ENCODE data around the gene ETNPPL. TPM values are rescaled to one million over a fixed set of nuclear protein-coding genes. Genes with fewer than 3 reads are reported as not detected.

Gene ETNPPL
- total and polyA plus RNA-seq, 8 donors: 0.25 TPM; not detected in 7

DNA sequence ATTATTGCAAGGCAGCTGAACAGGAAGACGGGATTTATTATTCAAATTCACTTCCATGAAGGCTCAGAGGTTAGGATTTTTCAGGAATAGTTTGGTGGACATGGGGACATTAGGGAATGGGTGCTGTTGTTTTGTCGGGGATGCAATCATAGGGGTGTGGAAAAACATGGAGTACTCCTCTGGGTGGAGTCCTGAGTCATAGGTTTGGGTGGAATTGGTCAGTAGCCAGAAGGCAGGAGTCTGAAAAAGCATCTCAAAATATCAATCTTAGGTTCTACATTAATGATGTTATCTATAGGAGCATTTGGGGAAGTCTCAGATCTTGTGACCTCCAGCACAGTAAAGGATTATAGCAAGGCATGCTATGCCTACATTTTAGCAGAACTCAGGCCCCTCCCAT lies 14.5 kb upstream of the ETNPPL start:
- Histone ChIP-seq H3K27ac (no peak overlapping the region), H3K36me3 (no peaks in the 10 kb centered on the region), H3K4me3 (no peak overlapping the region), H3K4me1 (peaks cover 0 to 9% (median 0%) of the 10 kb centered on the region in 3 donors), H3K9me3 (no peaks in the 10 kb centered on the region), H3K27me3 (no peaks in the 10 kb centered on the region)
- 88 to 89% methylated on average over 2 of the region's 2 CpGs for WGBS, 2 donors
- FAIRE-seq (no peak), DNase-seq (no peak), ATAC-seq (no peak)
- TF ChIP-seq, protein P1, sequence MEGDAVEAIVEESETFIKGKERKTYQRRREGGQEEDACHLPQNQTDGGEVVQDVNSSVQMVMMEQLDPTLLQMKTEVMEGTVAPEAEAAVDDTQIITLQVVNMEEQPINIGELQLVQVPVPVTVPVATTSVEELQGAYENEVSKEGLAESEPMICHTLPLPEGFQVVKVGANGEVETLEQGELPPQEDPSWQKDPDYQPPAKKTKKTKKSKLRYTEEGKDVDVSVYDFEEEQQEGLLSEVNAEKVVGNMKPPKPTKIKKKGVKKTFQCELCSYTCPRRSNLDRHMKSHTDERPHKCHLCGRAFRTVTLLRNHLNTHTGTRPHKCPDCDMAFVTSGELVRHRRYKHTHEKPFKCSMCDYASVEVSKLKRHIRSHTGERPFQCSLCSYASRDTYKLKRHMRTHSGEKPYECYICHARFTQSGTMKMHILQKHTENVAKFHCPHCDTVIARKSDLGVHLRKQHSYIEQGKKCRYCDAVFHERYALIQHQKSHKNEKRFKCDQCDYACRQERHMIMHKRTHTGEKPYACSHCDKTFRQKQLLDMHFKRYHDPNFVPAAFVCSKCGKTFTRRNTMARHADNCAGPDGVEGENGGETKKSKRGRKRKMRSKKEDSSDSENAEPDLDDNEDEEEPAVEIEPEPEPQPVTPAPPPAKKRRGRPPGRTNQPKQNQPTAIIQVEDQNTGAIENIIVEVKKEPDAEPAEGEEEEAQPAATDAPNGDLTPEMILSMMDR (IDR thresholded peaks at IDR 0.05): no peak
- intact Hi-C loops (cut with DNase I): no loop called here

DNA sequence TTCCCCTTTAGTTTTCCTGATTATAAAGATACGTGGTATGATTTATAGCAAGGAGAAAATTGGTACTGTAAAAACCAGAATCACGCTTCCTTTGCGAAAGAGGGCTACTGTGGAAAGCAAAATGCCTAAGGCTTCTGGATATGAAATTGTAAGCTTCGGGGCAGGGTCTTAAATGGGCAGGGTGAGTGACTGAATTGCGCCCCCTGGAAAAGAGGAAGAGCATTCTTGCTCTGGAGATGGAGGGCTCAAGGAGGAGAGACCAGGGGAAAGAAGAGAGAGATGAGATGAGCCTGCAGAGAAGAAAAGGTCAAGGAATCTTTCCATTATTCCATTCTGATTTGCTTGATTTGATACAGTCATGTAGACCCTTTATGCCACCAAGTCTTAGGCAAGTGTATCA lies 13.1 kb upstream of the ETNPPL start:
- no peaks in the 10 kb centered on the region for H3K9me3 ChIP-seq
- no peak overlapping the region for H3K27ac ChIP-seq
- no peaks in the 10 kb centered on the region for H3K27me3 ChIP-seq
- H3K4me3 ChIP-seq: no peak overlapping the region
- FAIRE-seq (no peak), DNase-seq (no peak), ATAC-seq (no peak)
- TF ChIP-seq, protein P1 (IDR thresholded peaks at IDR 0.05): no peak
- H3K36me3 ChIP-seq: no peaks in the 10 kb centered on the region
- intact Hi-C loops (cut with DNase I): no loop called here
- 90 to 96% methylated on average over 5 of the region's 5 CpGs for WGBS, 2 donors
- H3K4me1 ChIP-seq: peaks cover 0 to 9% (median 0%) of the 10 kb centered on the region in 3 donors

DNA sequence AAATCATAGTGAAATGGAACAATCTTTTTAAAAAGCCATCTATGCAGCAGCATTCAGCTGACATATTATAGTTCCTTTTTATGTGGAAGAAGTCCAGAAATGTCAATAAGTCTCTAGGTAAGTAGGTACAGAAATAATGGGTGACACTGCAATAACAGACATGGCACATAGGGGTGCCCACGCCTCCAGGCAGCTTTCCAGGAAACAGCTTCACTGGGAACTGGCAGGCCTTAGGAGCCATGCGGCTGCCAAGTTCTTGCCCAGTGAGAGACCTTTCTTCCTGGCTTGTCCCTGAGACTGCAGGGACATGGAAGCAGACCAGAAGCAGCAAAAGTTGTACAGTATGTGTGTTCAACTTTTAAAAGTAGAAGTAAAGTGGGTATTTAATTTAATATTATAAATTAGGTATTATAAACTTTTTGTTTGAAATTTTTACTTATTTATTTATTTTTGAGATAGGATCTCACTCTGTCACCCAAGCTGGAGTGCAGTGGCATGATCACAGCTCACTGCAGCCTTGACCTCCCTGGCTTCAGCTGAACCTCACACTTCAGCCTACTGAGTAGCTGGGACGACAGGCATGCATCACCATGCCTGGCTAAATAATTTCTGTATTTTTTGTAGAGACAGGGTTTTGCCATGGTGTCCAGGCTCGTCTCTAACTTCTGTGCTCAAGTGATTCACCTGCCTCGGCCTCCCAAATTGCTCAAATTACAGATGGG lies 12.1 kb upstream of the ETNPPL start:
- H3K27ac ChIP-seq: no peak overlapping the region
- WGBS, 2 donors: 48 to 49% methylated on average over 5 of the region's 5 CpGs
- H3K27me3 ChIP-seq: no peaks in the 10 kb centered on the region
- no peaks in the 10 kb centered on the region for H3K36me3 ChIP-seq
- no peaks in the 10 kb centered on the region for H3K9me3 ChIP-seq
- TF ChIP-seq, protein P1 (IDR thresholded peaks at IDR 0.05): peak in 2 of 4 donors; percentile 26
- FAIRE-seq (no peak), ATAC-seq (peak; percentile 98 to 100 (median 99)), DNase-seq (peak; percentile 66 to 86 (median 78))
- H3K4me1 ChIP-seq: peaks cover 0 to 9% (median 0%) of the 10 kb centered on the region in 3 donors
- intact Hi-C loops (cut with DNase I): no loop called here
- H3K4me3 ChIP-seq: no peak overlapping the region

DNA sequence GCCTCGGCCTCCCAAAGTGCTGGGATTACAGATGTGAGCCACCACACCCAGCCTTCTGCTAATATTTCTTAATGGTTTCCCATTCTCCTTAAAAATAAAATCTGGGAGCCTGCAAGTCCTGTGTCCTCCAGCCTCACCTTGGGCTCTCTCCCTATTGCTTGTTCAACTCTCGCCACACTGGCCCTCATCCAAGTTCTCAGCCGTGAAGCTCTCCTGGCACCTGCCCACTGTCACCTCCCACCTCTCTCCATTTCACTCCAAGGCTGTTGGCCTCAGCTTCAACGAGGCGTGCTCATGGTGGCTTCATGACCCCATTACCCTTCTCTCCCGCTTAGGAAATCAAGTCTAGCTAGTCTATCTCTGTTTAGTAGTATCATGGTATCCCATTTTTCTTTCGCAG lies 9.5 kb upstream of the ETNPPL start:
- ATAC-seq (no peak), FAIRE-seq (no peak), DNase-seq (no peak)
- H3K27ac ChIP-seq: no peak overlapping the region
- no peaks in the 10 kb centered on the region for H3K9me3 ChIP-seq
- peaks cover 0 to 9% (median 0%) of the 10 kb centered on the region in 3 donors for H3K4me1 ChIP-seq
- WGBS, 2 donors: 67% methylated on average over 7 of the region's 7 CpGs
- TF ChIP-seq, protein P1 (IDR thresholded peaks at IDR 0.05): no peak
- no peaks in the 10 kb centered on the region for H3K27me3 ChIP-seq
- no peaks in the 10 kb centered on the region for H3K36me3 ChIP-seq
- intact Hi-C loops (cut with DNase I): no loop called here
- no peak overlapping the region for H3K4me3 ChIP-seq

DNA sequence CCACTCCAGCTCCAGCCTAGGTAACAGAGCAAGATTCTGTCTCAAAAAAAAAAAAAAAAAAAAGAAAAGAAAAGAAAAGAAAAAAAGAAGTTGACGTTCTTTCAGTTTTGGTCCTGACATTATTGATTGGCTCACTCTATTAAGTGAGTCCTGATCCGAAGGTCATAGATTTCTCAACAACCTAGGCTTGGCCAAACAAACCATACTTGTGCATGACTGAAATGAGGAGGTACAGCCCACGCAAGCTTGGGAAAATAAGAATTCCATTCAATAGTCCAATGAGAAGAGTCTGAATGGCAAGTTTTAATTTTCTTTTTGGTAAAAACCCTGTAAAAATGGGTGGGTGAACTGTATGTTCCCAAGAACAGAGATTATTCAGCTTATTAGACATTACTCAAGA lies 3.2 kb upstream of the ETNPPL start:
- Histone ChIP-seq H3K27ac (no peak overlapping the region), H3K9me3 (no peaks in the 10 kb centered on the region), H3K4me1 (no peaks in the 10 kb centered on the region), H3K4me3 (no peak overlapping the region), H3K27me3 (peaks cover 0 to 6% (median 2%) of the 10 kb centered on the region in 4 donors), H3K36me3 (no peaks in the 10 kb centered on the region)
- DNase-seq (no peak), FAIRE-seq (no peak), ATAC-seq (no peak)
- intact Hi-C loops (cut with DNase I): no loop called here
- 43 to 50% methylated on average over 3 of the region's 3 CpGs for WGBS, 2 donors
- TF ChIP-seq, protein P1 (IDR thresholded peaks at IDR 0.05): no peak

All from pancreas (tissue), 10 donors.